ENCODE measurements around the gene AP1G2. TPM values are rescaled to one million over a fixed set of nuclear protein-coding genes. Genes with fewer than 3 reads are reported as not detected.

AP1G2 gene
- total and polyA plus RNA-seq, 2 donors (not counting 1 experiment from before 2014, with no cell fraction given), result 648 to 1,185 TPM

DNA sequence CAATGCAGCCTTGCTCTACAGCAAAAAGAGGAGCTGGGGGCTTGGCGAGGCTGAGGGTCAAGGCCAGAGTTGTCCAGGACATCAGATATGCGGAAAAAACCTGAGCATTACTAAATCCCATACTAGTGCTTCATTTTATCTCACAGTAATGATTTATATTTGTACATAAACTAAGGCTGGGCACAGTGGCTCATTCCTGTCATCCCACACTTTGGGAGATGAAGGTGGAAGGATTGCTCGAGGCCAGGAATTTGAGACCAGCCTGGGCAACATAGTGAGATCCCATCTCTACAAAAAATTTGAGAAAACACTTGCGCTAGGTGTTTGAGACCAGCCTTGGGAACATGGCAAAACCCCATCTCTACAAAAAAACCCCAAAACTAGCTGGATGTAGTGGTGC, 22.6 kb upstream of the AP1G2 start:
- Histone ChIP-seq H3K27ac (ENCODE audit: low read length in 2 of 2) (no peak overlapping the region), H2AFZ (ENCODE audit: insufficient read depth, low read depth, low read length, poor library complexity, severe bottlenecking) (no peak overlapping the region), H4K20me1 (ENCODE audit: control insufficient read depth, insufficient read depth, low read length, poor library complexity, severe bottlenecking) (no peaks in the 10 kb centered on the region), H3K36me3 (replicated peaks in 1 of 2; ENCODE audit: control extremely low read depth in 1 of 2, control insufficient read depth in 1 of 2, extremely low read depth in 1 of 2, insufficient read depth in 2 of 2, low read length in 1 of 2) (no peaks in the 10 kb centered on the region), H3K79me2 (ENCODE audit: control insufficient read depth, insufficient read depth, low read length) (no peaks in the 10 kb centered on the region), H3K9me3 (ENCODE audit: control extremely low read depth in 1 of 3, control insufficient read depth in 2 of 3, insufficient read depth in 1 of 3, low read length in 2 of 3) (no peaks in the 10 kb centered on the region), H3K4me3 (ENCODE audit: control extremely low read depth in 1 of 5, extremely low read depth in 1 of 5, insufficient read depth in 1 of 5, low read depth in 2 of 5, low read length in 4 of 5) (no peak overlapping the region), H3K4me2 (replicated peaks; ENCODE audit: low read depth, low read length, poor library complexity, severe bottlenecking) (no peak overlapping the region), H3K9ac (ENCODE audit: low read length) (no peak overlapping the region), H3K27me3 (replicated peaks in 1 of 4; ENCODE audit: control extremely low read depth in 1 of 4, control insufficient read depth in 3 of 4, insufficient read depth in 4 of 4, low read length in 3 of 4) (no peaks in the 10 kb centered on the region), H3K4me1 (ENCODE audit: control insufficient read depth in 2 of 2, insufficient read depth in 2 of 2, low read length in 2 of 2) (peaks cover 0 to 6% of the 10 kb centered on the region in 2 donors)
- Mint-ChIP-seq H3K27me3 (peaks cover 23% of the 10 kb centered on the region), H3K4me1 (peaks cover 3% of the 10 kb centered on the region), H3K9me3 (ENCODE audit: insufficient read depth) (no peaks in the 10 kb centered on the region), H3K27ac (no peak overlapping the region), H3K4me3 (no peak overlapping the region)
- no peak for DNase-seq
- POLR2A ChIA-PET, result no interaction called here
- CTCF ChIA-PET, result interaction anchor here (1.9 to 2.7 kb wide), 3 partner anchors 9 to 340 kb away, joined by 12 to 24 read pairs (median 21); no protein-coding TSS in a partner anchor
- intact Hi-C loops (cut with micrococcal nuclease), result no loop called here
- WGBS (ENCODE audit: insufficient coverage), result 60% methylated on average over 1 of the region's 4 CpGs
- TF ChIP-seq, protein P1, sequence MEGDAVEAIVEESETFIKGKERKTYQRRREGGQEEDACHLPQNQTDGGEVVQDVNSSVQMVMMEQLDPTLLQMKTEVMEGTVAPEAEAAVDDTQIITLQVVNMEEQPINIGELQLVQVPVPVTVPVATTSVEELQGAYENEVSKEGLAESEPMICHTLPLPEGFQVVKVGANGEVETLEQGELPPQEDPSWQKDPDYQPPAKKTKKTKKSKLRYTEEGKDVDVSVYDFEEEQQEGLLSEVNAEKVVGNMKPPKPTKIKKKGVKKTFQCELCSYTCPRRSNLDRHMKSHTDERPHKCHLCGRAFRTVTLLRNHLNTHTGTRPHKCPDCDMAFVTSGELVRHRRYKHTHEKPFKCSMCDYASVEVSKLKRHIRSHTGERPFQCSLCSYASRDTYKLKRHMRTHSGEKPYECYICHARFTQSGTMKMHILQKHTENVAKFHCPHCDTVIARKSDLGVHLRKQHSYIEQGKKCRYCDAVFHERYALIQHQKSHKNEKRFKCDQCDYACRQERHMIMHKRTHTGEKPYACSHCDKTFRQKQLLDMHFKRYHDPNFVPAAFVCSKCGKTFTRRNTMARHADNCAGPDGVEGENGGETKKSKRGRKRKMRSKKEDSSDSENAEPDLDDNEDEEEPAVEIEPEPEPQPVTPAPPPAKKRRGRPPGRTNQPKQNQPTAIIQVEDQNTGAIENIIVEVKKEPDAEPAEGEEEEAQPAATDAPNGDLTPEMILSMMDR (IDR thresholded peaks at IDR 0.05), result no peak
- TF ChIP-seq EZH2 (IDR thresholded peaks at IDR 0.05; ENCODE audit: borderline replicate concordance, insufficient read depth, low read depth, low read length, poor library complexity, severe bottlenecking), result no peak
- ATAC-seq (ENCODE audit: low read depth), result no peak

DNA sequence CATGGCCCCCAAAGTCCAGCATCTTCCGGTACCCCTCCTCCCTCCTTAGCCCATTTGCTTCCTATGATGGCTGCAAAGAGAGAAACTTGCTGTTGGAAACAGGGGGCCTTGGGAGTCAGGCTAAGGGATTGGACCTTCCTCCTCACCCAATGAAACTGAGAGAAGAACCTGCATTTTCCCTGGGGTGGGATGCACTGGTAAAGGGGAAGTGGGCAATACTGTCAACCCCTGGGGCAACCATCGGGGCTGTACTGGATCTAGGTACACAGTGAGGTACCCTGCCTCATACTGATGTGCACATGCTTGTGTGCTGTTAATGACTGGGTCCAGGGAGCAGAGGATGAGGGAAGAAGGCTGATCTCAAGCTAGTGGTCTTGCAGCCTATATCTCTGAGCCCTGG, 22.0 kb upstream of the AP1G2 start:
- Histone ChIP-seq H3K9ac (ENCODE audit: low read length) (no peak overlapping the region), H3K9me3 (ENCODE audit: control extremely low read depth in 1 of 3, control insufficient read depth in 2 of 3, insufficient read depth in 1 of 3, low read length in 2 of 3) (no peaks in the 10 kb centered on the region), H4K20me1 (ENCODE audit: control insufficient read depth, insufficient read depth, low read length, poor library complexity, severe bottlenecking) (no peaks in the 10 kb centered on the region), H3K4me2 (replicated peaks; ENCODE audit: low read depth, low read length, poor library complexity, severe bottlenecking) (no peak overlapping the region), H3K36me3 (replicated peaks in 1 of 2; ENCODE audit: control extremely low read depth in 1 of 2, control insufficient read depth in 1 of 2, extremely low read depth in 1 of 2, insufficient read depth in 2 of 2, low read length in 1 of 2) (no peaks in the 10 kb centered on the region), H2AFZ (ENCODE audit: insufficient read depth, low read depth, low read length, poor library complexity, severe bottlenecking) (peak overlapping the region; percentile 32), H3K27ac (ENCODE audit: low read length in 2 of 2) (no peak overlapping the region), H3K27me3 (replicated peaks in 1 of 4; ENCODE audit: control extremely low read depth in 1 of 4, control insufficient read depth in 3 of 4, insufficient read depth in 4 of 4, low read length in 3 of 4) (no peaks in the 10 kb centered on the region), H3K4me3 (ENCODE audit: control extremely low read depth in 1 of 5, extremely low read depth in 1 of 5, insufficient read depth in 1 of 5, low read depth in 2 of 5, low read length in 4 of 5) (no peak overlapping the region), H3K79me2 (ENCODE audit: control insufficient read depth, insufficient read depth, low read length) (no peaks in the 10 kb centered on the region), H3K4me1 (ENCODE audit: control insufficient read depth in 2 of 2, insufficient read depth in 2 of 2, low read length in 2 of 2) (peaks cover 0 to 6% of the 10 kb centered on the region in 2 donors)
- DNase-seq, result no peak
- CTCF ChIA-PET, result interaction anchor here (0.6 to 2.7 kb wide), 9 partner anchors 8 to 519 kb away, joined by 3 to 24 read pairs (median 5); no protein-coding TSS in a partner anchor
- Mint-ChIP-seq H3K4me1 (peaks cover 3% of the 10 kb centered on the region), H3K27ac (no peak overlapping the region), H3K9me3 (ENCODE audit: insufficient read depth) (no peaks in the 10 kb centered on the region), H3K27me3 (peaks cover 23% of the 10 kb centered on the region), H3K4me3 (no peak overlapping the region)
- TF ChIP-seq, protein P1 (IDR thresholded peaks at IDR 0.05), result no peak
- TF ChIP-seq EZH2 (IDR thresholded peaks at IDR 0.05; ENCODE audit: borderline replicate concordance, insufficient read depth, low read depth, low read length, poor library complexity, severe bottlenecking), result no peak
- POLR2A ChIA-PET, result no interaction called here
- intact Hi-C loops (cut with micrococcal nuclease), result loop anchor here (1.0 to 5.0 kb wide), 2 partner anchors 365 to 463 kb away; partner anchors contain the start of gene CARMIL3
- WGBS (ENCODE audit: insufficient coverage), result 20% methylated on average over 1 of the region's 2 CpGs
- no peak for ATAC-seq (ENCODE audit: low read depth)
